SK-N-SH treated with all-trans-retinoic acid at 6 μM for 48 hours (cell line): ENCODE measurements around the gene SIN3B.

Experiments
- ATAC-seq: fragments of 200-7000 bp; cut with Tn5 transposase; 3 replicates; pipeline ENCODE4 v1.9.1; 2020; ENCODE audit warnings: mild to moderate bottlenecking, moderate library complexity
- ARNTL ChIP-seq: fragments of 450-650 bp; formaldehyde crosslinking; IDR thresholded peaks from 2 replicates; pipeline ENCODE4 v1.5.0; 2020; ENCODE audit warnings: low read depth, mild to moderate bottlenecking, moderate library complexity, borderline replicate concordance
- BACH2 ChIP-seq: fragments of 250-450 bp; sonication (Bioruptor Pico); IDR thresholded peaks from 2 replicates; pipeline ENCODE4 v1.9.0; 2021; ENCODE audit warnings: mild to moderate bottlenecking, borderline replicate concordance
- CREB5 ChIP-seq: fragments of 250-450 bp; sonication (Bioruptor Pico); IDR thresholded peaks from 2 replicates; pipeline ENCODE4 v1.5.1; 2020; ENCODE audit warnings: low read depth, mild to moderate bottlenecking, moderate library complexity
- CSDC2 ChIP-seq: fragments of 250-450 bp; sonication (Bioruptor Pico); IDR thresholded peaks from 2 replicates; pipeline ENCODE4 v1.5.0; 2020; ENCODE audit warnings: mild to moderate bottlenecking, moderate library complexity
- ESRRG ChIP-seq: fragments of 250-450 bp; sonication (Bioruptor Pico); IDR thresholded peaks from 2 replicates; pipeline ENCODE4 v1.6.1; 2021; ENCODE audit warnings: mild to moderate bottlenecking
- ISL1 ChIP-seq: fragments of 250-450 bp; sonication (Bioruptor Pico); IDR thresholded peaks from 2 replicates; pipeline ENCODE4 v2.1.2; 2022; ENCODE audit warnings: mild to moderate bottlenecking, moderate library complexity
- OSR1 ChIP-seq: fragments of 250-450 bp; sonication (Bioruptor Pico); IDR thresholded peaks from 2 replicates; pipeline ENCODE4 v1.8.0; 2022; ENCODE audit warnings: moderate library complexity, mild to moderate bottlenecking, inconsistent platforms
- POU6F1 ChIP-seq: fragments of 250-450 bp; sonication (Bioruptor Pico); IDR thresholded peaks from 2 replicates; pipeline ENCODE4 v1.8.0; 2021; ENCODE audit warnings: low read depth, mild to moderate bottlenecking, moderate library complexity, borderline replicate concordance
- PPARA ChIP-seq: fragments of 250-450 bp; sonication (Bioruptor Pico); IDR thresholded peaks from 2 replicates; pipeline ENCODE4 v1.5.0; 2020; ENCODE audit warnings: mild to moderate bottlenecking, borderline replicate concordance
- RARB ChIP-seq: fragments of 250-450 bp; sonication (Bioruptor Pico); IDR thresholded peaks from 2 replicates; pipeline ENCODE4 v1.8.0; 2021; ENCODE audit warnings: mild to moderate bottlenecking, moderate library complexity
- SNAI2 ChIP-seq: fragments of 250-450 bp; sonication (Bioruptor Pico); IDR thresholded peaks from 2 replicates; pipeline ENCODE4 v1.5.0; 2020; ENCODE audit warnings: mild to moderate bottlenecking, moderate library complexity
- TCF4 ChIP-seq: fragments of 250-450 bp; sonication (Bioruptor Pico); IDR thresholded peaks from 2 replicates; pipeline ENCODE4 v1.8.0; 2021; ENCODE audit warnings: mild to moderate bottlenecking, moderate library complexity, borderline replicate concordance
- TOX ChIP-seq: fragments of 250-450 bp; sonication (Bioruptor Pico); IDR thresholded peaks from 2 replicates; pipeline ENCODE4 v1.8.0; 2021; ENCODE audit warnings: mild to moderate bottlenecking, moderate library complexity, borderline replicate concordance
- TSHZ2 ChIP-seq: fragments of 250-450 bp; sonication (Bioruptor Pico); IDR thresholded peaks from 2 replicates; pipeline ENCODE4 v1.5.0; 2020; ENCODE audit warnings: mild to moderate bottlenecking, moderate library complexity
- ZC3H10 ChIP-seq: fragments of 250-450 bp; sonication (Bioruptor Pico); IDR thresholded peaks from 2 replicates; pipeline ENCODE4 v1.5.1; 2021; ENCODE audit warnings: mild to moderate bottlenecking, moderate library complexity
- ZFP3 ChIP-seq: fragments of 250-450 bp; sonication (Bioruptor Pico); IDR thresholded peaks from 2 replicates; pipeline ENCODE4 v1.5.0; 2020; ENCODE audit warnings: mild to moderate bottlenecking, moderate library complexity
- ZNF565 ChIP-seq: fragments of 450-650 bp; formaldehyde crosslinking; conservative IDR thresholded peaks from 2 replicates; pipeline ENCODE4 v1.5.0; 2020; ENCODE audit warnings: low read depth, mild to moderate bottlenecking, moderate library complexity
- ZNF70 ChIP-seq: fragments of 450-650 bp; formaldehyde crosslinking; IDR thresholded peaks from 2 replicates; pipeline ENCODE4 v1.5.0; 2020; ENCODE audit warnings: mild to moderate bottlenecking, moderate library complexity
- ZNF8 ChIP-seq: fragments of 450-650 bp; formaldehyde crosslinking; IDR thresholded peaks from 2 replicates; pipeline ENCODE4 v1.5.0; 2020; ENCODE audit warnings: mild to moderate bottlenecking, moderate library complexity
- TF ChIP-seq, protein P1 (sequence below): fragments of 250-450 bp; sonication (Bioruptor Pico); IDR thresholded peaks from 2 replicates; pipeline ENCODE4 v1.8.0; 2020; ENCODE audit warnings: mild to moderate bottlenecking, moderate library complexity, borderline replicate concordance
- TF ChIP-seq, protein P2 (sequence below): fragments of 250-450 bp; sonication (Bioruptor Pico); IDR thresholded peaks from 2 replicates; pipeline ENCODE4 v1.5.1; 2021; ENCODE audit warnings: mild to moderate bottlenecking, moderate library complexity

SIN3B gene

GRCh38 chr19:16836115-16837034, 7.2 kb downstream of the SIN3B start:
- ATAC-seq = no peak; the same call in 2 of the 3 replicates
- TF ChIP-seq CSDC2 (CRISPR knock-in tag) = no peak
- no peak for TF ChIP-seq ARNTL
- TF ChIP-seq ZFP3 = no peak
- TF ChIP-seq, all 23 proteins: peak for 0

- TF ChIP-seq CREB5 (CRISPR knock-in tag) (no peak), ZNF565 (no peak), SNAI2 (CRISPR knock-in tag) (no peak), BACH2 (CRISPR knock-in tag) (no peak), ZNF70 (CRISPR knock-in tag) (no peak), PPARA (no peak), ZC3H10 (CRISPR knock-in tag) (no peak), TOX (no peak), TCF4 (CRISPR knock-in tag) (no peak), OSR1 (CRISPR knock-in tag) (no peak), TSHZ2 (CRISPR knock-in tag) (no peak), ZNF8 (CRISPR knock-in tag) (no peak), ZFP3 (no peak)
- TF ChIP-seq, protein P1, sequence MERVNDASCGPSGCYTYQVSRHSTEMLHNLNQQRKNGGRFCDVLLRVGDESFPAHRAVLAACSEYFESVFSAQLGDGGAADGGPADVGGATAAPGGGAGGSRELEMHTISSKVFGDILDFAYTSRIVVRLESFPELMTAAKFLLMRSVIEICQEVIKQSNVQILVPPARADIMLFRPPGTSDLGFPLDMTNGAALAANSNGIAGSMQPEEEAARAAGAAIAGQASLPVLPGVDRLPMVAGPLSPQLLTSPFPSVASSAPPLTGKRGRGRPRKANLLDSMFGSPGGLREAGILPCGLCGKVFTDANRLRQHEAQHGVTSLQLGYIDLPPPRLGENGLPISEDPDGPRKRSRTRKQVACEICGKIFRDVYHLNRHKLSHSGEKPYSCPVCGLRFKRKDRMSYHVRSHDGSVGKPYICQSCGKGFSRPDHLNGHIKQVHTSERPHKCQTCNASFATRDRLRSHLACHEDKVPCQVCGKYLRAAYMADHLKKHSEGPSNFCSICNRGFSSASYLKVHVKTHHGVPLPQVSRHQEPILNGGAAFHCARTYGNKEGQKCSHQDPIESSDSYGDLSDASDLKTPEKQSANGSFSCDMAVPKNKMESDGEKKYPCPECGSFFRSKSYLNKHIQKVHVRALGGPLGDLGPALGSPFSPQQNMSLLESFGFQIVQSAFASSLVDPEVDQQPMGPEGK (CRISPR knock-in tag) = no peak
- TF ChIP-seq, all 23 proteins: peak for 0
- ATAC-seq = no peak
These were observed 7.8 kb downstream of the SIN3B start for GRCh38 chr19:16837035-16837362.

GRCh38 chr19:16841391-16841926, 12.3 kb downstream of the SIN3B start:
- ATAC-seq = no peak
- TF ChIP-seq CSDC2 (CRISPR knock-in tag) (no peak), CREB5 (CRISPR knock-in tag) (no peak), TCF4 (CRISPR knock-in tag) (no peak), POU6F1 (CRISPR knock-in tag) (no peak), ARNTL (no peak), RARB (CRISPR knock-in tag) (no peak), ZNF565 (no peak), TOX (no peak), ESRRG (CRISPR knock-in tag) (no peak), TSHZ2 (CRISPR knock-in tag) (no peak), ISL1 (CRISPR knock-in tag) (no peak)
- TF ChIP-seq, protein P2, sequence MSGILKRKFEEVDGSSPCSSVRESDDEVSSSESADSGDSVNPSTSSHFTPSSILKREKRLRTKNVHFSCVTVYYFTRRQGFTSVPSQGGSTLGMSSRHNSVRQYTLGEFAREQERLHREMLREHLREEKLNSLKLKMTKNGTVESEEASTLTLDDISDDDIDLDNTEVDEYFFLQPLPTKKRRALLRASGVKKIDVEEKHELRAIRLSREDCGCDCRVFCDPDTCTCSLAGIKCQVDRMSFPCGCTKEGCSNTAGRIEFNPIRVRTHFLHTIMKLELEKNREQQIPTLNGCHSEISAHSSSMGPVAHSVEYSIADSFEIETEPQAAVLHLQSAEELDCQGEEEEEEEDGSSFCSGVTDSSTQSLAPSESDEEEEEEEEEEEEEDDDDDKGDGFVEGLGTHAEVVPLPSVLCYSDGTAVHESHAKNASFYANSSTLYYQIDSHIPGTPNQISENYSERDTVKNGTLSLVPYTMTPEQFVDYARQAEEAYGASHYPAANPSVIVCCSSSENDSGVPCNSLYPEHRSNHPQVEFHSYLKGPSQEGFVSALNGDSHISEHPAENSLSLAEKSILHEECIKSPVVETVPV (CRISPR knock-in tag) = no peak
- TF ChIP-seq, protein P1 (CRISPR knock-in tag) = no peak
- TF ChIP-seq, all 23 proteins: peak for 0
